GM21423 (cell line): ENCODE results near the gene KCTD14.
"Not testable (repeated sequence)": the region's sequence is repeated elsewhere in the genome, so short reads cannot be mapped to it uniquely, and the experiment has no call there.

Source experiments
- ATAC-seq: cut with Tn5 transposase; IDR thresholded peaks from one replicate; pipeline ENCODE4 v1.9.1; 2021; ENCODE audit warnings: mild to moderate bottlenecking, moderate library complexity; ENCODE audit not compliant: unreplicated experiment

The KCTD14 gene

DNA sequence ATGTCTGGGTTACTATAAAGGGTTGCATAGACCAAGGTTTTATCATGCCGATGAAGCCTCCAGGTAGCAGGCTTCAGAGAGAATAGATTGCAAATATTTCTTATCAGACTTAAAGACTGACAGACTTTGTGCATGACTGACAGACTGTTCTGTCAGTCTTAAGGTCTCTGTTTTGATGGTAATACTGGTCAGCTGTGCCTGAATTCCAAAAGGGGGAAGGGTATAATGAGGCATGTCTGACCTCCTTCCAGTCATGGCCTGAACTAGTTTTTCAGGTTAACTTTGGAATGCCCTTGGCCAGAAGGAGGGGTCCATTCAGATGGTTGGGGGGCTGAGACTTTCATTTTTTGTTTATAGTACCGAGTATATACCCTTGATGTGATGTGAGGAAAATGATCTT, 4.7 kb upstream of the KCTD14 start:
- no peak for ATAC-seq

DNA sequence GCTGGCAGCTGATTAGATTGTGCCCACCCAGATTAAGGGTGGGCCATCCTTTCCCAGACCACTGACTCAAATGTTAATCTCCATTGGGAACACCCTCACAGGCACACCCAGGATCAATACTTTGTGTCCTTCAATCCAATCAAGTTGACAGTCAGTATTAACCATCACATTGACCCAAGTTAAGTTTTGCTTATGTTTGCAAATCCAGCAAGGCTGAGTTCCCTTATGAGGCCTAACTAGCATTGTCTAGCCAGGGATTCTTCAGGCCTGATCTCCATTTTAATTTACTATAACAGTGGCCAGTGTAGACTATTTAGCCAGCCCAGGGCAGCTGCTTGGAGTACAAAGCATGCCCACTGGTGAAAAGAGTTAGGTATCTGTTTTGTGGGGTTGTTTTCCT, 2.3 kb upstream of the KCTD14 start:
- no peak for ATAC-seq

DNA sequence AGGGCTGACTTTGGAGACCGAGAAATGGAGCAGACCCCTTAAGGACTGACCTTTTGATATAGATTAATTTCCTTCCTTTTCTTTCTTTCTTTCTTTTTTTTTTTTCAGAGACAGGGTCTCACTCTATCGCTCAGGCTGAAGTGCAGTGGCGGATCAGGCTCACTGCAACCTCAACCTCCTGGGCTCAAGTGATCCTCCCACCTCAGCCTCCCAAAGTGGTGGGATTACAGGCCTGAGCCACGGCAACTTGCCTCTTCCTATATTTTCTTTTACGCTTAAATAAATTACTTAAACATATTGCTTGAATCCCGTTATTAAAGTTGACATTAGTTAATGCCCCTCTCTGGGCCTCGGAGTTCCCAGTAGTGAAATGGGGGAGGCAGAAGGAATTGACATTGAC, 350 bp upstream of the KCTD14 start:
- no peak for ATAC-seq

DNA sequence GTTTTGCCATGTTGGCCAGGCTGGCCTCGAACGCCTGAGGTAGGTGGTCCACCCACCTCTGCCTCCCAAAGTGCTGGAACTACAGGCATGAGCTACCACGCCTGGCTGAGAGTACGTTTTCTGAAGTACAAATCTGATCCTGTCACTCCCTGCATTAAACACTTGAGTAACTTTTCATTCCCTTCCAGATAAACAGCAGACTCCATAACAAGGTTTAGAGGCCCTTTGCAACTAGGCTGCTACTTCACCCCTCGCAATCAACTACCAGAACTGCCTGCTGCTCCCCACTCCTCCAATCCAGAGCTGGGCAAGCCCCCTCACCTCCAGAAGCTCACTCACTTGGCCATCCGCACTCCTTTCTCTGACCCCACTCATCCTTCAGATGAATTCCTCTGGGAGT, 1.5 kb downstream of the KCTD14 start:
- no peak for ATAC-seq

DNA sequence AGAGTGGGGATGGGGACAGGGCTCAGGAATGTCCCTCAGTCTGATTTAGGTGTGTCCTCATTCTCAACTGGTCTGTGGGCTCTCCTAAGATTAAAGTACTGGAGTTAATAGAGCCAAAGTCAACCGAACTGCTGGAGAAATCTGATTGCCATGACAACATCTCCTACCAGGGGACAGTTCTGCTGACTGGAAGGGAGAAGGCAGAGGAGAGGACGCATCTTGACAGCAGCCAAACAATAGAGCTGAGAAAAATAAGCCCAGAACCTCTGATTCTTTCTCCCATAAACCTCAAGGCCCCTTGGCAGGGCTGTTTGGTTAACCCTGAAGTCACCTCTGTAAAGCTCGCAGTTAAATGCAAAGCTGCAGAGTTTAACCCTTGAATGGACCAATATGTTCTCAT, 2.8 kb downstream of the KCTD14 start:
- ATAC-seq: no peak

DNA sequence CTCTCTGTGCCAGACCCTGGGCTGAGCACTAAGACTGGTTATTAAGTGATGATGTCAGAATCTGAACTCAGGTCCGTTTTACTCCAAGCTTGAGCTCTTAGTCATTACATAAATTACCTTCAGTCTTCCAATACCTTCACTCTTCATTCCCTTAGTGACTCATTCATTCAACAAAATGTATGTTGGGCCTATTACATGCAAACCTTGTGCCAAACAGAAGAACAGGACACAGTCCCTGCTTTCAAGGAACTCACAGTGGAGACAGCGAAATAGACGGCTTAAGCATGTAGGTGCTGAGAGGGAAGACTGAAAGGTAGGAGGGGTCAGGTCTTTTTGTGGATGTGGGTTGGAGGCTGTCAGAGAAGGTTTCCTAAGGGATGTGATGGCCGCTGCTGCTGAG, 3.3 kb downstream of the KCTD14 start:
- ATAC-seq: no peak

DNA sequence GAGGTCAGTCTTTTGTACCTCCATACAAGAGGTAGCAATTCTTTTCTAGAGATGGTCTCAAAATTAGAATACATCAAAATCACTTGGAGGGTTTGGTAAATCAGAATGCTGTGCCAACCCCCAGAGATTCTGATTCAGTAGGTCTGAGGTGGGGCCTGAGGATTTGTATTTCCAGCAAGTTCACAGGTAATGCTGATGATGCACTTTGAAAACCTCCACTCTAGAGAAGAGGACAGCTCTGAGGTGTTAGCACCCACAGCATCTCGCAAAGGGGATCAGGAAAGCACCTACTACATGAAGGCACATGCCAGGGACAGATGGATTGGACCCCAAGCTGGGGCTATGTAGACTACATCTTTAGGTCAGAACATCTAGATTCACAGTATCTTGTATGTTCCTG, 7.2 kb downstream of the KCTD14 start:
- no peak for ATAC-seq

DNA sequence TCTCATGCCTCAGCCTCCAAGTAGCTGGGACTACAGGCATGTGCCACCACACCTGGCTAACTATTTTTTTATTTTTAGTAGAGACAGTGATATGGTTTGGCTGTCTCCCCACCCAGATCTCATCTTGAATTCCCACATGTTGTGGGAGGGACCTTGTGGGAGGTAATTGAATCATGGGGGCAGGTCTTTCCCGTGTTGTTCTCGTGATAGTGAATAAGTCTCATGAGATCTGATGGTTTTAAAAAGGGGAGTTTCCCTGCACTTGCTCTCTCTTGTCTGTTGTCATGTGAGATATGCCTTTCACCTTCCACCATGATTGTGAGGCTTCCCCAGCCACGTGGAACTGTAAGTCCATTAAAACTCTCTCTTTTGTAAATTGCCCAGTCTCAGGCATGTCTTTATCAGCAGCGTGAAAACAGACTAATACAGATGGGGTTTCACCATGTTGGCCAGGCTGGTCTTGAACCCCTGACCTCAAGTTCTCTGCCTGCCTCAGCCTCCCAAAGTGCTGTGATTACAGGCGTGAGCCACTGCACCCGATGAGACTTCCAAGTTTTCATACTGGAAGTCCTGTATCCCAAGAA, 8.0 kb downstream of the KCTD14 start:
- not testable (repeated sequence) for ATAC-seq

DNA sequence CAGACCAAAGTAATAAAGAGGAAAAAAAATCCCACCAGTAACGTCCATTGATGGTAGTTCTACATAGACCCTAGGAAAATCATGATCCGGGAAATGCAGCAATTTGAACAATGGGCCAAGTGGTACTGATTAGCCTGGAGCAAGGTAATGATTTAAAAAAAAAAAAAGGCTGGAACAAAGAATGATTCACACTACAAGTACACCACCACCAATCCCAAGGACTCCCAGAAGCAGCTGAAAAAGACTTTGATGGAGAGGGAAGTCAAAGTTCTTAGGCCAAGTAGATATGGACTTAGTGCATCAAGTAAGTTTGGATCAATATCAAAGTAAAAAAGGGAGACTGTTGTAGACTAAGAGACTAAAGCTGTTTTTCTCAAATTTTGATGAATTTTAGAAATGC, 11.8 kb downstream of the KCTD14 start:
- no peak for ATAC-seq

DNA sequence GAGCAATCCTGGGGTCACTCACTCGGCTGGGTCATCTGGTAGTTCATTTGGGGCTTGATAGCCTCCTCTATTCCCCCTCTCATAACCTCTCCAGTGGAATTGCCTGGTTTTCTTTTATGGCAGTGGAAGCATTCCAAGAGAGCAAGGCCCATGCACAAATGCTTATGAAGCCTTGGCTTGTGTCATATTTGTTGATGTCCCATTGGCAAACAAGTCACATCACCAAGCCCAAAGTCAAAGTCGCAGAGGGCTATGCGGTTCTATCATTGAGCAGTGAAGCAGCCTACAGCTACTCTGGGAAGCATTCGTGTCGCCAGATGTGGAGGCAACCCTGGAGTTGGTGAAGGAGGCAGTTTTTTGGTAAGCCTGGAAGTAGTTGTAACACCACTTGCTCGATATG, 12.3 kb downstream of the KCTD14 start:
- no peak for ATAC-seq

DNA sequence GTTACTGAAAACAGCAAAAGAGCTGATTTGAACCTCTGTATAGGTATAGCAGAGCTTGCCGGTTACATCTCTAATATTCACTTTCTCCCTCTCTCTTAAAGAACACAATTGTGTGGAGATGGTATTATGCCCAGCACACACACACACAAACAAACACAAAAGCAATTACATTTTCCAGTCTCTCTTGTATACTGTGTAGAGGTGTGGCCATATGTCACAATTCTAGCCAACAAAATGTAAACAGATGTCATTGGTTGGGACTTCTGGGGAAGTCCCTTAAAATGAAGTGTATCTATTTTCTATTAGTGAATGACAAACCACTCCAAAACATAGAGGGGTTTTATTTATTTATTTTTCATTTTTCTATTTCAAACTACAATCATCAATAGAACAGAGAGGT, 12.8 kb downstream of the KCTD14 start:
- no peak for ATAC-seq

DNA sequence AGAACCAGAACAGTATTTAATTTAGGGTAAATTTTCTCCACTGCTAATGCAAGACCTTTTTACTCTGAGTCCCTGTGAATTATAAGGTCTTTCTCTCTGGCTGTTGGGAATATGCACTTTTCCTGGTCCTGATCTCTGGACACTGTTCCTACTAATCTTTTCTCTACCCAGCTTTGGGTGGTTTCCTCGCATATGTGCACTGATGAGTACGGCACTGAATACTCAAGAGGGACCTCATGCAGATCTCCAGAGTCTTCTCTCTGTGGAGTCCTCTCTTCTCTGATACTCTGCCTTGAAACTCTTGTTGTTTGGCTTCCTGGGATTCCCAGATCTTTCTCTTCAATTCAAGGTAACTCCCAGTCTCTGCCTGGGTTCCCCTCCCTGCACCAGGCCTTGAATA, 14.0 kb downstream of the KCTD14 start:
- ATAC-seq: no peak

DNA sequence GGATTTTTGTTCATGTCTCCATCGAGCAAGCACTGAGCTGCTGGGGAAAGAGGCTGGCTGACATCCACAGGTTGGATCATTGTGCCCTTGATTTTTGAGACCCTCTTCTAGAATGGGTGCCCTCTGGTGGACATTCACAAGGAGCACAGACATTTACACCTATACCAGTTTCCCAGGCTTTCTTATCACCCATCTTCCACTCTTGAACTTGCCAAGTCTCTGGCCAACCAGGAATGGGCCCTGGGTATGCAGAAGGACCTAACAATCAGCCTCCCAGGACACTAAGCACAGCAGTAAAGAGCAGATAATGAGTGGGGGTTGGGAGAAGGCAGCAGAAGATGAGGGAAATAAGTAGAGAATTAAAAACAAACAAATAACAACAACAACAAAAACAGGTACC, 22.9 kb downstream of the KCTD14 start:
- ATAC-seq: peak; percentile 46

DNA sequence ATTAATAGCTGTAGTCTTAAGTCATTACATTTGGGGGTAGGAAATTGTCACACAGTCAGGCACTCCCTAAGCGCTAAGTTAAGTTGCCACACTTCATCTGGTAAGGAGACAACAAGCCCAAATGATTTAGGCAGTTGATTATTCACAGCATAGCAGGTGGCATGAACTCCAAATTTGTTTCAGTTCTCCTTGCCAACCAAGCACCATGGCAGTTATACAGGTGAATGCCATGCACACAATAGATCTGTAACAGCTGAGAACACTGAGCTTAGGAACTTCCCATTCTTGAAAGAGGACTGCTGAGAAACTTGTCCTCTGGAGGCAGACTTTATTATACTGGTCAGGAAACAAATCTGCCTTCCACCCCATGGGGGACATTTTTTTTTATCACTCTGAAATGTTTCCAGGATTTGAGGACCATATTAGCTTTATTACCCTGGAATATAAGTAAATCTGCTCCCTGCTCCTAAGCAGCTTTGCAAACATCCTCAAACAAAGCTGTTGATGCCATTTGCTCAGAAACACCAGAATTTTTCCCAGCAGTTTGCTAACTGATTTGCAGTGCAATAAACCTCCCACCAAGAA, 23.5 kb downstream of the KCTD14 start:
- no peak for ATAC-seq

DNA sequence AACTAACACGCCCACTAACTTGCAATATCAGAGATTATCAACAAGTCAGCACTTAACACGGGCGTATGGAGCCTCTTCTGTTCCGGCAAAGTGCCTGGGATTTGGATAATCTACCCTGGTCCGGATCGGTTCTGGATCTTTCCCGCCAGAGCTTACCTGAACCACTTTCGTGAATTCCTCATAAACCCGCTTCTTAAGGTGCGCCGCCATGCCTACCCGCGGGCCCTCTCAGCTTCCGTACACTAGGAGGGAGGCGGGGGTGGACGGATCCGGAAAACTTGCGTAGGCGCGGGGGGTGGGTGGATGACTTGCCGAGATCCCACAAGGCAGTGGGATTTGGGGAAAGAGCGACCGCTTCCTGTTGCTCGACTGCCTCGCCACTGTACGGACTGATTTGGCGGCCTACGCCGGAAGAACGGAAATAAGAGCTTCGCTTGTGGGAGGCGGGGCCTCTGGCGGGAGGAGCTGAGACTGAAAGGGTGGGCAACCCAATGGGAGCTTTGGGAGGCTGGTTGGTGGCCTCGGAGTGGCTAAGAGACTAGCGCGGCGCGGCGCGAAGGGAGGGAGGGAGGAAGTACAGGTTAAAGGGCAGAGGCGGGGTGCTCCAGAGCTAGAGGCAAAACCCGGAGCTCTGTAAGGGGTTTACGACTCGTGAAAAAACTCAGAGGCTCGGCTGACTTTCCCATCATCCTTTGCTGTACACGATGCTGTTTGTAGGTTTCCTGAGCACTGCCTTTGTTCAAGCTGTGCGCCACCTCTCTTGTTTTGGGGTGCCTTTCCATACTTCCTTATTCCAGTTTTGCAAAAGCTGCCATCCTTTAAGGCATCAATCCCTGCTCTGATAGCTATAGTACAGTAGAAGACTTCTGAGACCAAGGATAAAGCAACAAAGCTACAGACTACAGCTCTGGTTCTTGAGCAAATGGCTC, 28.4 kb downstream of the KCTD14 start, which contains the start of gene INTS4:
Gene INTS4 (minus strand): TSS at position 235 of the 929 bp plus-strand sequence. CDS start 25 bp downstream, at position 210.
- peak; percentile 97 for ATAC-seq

DNA sequence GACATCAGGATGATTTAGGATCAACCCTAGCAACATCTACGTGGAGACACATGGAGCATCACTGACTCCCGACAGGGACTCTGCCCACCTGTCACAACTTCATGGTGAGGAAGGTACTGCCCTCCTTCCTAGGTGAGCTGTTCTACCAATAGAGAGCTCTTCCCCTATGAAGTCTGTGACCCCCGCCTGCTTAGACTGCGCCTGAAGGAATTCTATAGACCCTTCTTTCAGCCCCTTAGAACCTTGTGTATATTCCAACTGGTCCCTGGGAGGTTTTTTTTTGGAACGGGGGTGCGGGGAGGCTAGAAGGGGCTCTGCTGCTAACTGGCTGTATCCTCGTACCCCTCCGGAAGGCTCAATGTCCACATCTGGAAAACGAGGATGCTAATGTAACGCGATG, 29.2 kb downstream of the KCTD14 start:
- no peak for ATAC-seq

DNA sequence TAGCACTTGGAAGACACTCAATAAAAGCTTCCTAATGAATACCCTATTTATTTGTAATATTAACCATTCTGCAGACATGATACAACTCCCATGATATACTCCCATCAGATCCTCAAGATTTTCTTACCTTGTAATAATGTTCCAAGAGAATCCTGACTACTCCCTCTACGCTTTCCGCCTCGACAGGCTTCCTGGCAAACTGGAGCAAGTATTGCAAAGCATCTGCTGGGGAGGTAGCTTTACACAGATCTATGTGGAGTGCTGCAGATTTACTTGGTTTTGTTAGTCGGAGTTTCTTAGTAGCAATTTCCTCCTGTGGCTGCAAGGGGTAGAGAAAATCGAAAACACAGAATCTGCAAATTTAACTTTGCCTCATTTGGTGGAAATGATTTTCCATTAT, 32.1 kb downstream of the KCTD14 start:
- ATAC-seq: no peak

DNA sequence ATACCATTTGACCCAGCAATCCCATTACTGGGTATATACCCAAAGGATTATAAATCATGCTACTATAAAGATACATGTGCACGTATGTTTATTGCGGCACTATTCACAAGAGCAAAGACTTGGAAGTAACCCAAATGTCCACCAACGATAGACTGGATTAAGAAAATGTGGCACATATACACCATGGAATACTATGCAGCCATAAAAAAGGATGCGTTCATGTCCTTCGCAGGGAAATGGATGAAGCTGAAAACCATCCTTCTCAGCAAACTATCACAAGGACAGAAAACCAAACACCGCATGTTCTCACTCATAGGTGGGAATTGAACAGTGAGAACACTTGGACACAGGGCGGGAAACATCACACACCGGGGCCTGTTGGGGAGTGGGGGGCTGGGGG, 36.6 kb downstream of the KCTD14 start:
- not testable (repeated sequence) for ATAC-seq

DNA sequence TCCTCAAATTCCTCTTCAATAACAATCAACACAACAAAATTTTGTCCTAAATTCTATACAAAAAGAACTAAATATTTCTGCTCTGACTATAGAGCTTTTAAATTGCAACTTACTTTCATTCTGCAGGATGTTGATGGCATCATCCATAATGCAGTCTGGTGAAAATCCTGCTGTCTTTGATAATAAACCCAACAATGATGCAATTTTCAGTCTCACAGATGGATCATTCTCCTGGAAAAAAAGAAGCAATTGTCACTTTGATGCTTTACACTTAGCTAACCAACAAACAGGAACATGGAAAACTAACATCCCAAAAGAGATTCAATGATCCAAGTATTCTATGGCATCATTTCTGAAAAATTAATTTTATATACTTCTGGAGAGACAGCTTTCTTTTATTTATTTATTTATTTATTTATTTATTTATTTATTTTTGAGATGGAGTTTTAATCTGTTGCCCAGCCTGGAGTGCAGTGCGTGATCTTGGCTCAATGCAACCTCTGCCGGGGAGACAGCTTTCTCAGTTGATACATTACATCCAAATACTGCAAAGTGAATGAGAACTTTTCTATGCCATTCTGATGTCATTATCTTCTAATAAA, 41.6 kb downstream of the KCTD14 start:
- no peak for ATAC-seq

DNA sequence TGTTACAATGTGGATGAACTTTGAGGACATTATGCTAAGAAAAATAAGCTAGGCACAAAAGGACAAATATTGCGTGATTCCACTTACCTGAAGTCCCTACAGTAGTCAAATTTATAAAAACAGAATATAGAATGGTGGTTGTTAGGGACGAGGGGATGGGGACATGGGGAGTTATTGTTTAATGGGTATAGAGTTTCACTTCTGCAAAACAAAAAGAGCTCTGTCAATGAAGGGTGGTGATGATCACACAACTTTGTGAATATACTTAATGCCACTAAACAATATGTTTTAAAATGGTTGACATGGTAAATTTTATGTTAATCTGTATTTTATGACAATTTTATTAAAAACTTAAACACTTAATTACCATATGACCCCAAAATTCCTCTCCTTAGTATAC, 54.7 kb downstream of the KCTD14 start:
- peak; percentile 94 for ATAC-seq

DNA sequence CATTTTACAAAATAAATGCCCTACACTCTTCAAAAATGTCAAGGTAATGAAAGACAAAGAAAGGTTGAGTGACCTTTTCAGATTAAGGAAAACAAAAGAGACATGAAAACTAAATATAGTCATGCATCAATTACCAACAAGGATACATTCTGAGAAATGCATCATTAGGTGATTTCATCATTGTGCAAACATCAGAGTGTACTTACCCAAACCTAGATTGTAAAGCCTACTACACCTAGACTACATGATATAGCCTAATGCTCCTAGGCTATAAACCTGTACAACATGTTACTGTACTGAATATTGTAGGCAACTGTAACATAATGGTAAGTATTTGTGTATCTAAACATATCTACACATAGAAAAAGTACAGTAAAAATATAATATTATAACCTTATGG, 55.3 kb downstream of the KCTD14 start:
- no peak for ATAC-seq

DNA sequence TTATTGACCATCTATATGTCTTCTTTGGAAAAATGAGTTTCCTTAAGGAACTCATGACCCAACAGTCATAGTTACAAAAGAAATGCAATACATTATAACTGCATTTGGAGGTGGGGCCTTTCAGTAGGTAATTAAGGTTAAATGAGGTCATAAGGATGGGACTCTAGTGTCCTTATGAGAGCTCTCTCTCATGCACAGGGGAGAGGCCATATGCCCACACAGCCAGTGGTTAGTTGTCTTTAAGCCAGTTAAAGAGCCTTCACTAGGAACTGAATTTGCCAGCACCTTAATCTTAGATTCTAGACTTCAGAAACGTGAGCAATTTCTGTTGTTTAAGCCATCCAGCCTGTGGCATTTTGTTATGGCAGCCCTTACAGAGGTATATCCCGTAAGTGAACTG, 56.0 kb downstream of the KCTD14 start:
- ATAC-seq: no peak
